ENCODE data around the gene CTNNA3.

The CTNNA3 gene

DNA sequence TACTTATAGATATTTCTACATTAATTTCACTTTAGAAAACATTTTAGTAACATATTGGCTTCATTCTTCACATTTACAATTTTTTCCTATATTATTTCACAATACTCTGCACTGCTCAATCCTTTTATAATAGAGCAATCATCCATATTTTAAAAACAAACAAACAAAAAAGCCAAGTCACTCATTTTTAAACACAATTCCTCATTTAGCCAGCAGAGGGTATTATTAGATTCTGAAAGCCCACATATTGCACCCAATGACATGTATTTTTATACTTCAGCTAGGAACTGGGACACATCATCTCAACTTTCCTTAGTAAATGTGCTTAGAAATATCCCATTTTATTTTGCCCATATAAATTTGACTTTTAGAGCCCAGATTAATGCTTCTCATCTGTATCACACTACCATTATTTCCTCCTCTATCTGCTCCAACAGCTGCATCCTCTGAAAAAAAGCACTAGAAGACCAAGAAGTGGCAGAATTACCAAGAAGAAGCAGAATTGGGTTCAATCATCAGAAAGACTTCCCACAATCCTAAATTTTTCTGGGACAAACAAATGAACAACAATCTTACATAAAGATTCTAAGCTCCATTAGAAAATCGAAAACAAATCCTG is 29.5 kb downstream of the CTNNA3 start:
- no peak overlapping the region for H3K4me3 ChIP-seq
- H4K20me1 ChIP-seq: no peaks in the 10 kb centered on the region
- no peaks in the 10 kb centered on the region for H3K9me3 ChIP-seq
- no peaks in the 10 kb centered on the region for H3K4me1 ChIP-seq
- no peak for TF ChIP-seq Cebpa-rat (IDR thresholded peaks at IDR 0.05)
- H3K27ac ChIP-seq: no peak overlapping the region
- no peak overlapping the region for H3K4me2 ChIP-seq
- no peaks in the 10 kb centered on the region for H3K36me3 ChIP-seq
- H3K9ac ChIP-seq: no peak overlapping the region
- no peaks in the 10 kb centered on the region for H3K27me3 ChIP-seq

DNA sequence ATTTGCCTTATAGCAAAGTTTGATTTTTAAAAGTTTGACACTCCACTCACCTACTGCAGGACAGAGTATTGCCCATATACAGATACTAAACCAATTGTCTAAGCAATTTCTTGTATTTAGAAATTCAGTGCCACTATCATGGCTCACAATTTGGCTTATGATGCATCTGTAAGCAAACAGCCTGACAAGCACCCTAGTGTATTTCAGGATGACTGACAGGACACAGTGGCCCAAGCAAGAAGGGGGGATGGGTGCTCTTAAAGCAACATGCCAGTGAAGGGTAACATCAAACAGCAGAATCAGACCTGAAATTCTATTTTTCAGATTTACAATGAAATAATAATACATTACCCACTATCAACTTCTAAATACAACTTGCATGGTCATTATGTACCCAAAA is 30.5 kb downstream of the CTNNA3 start:
- Histone ChIP-seq H3K9me3 (no peaks in the 10 kb centered on the region), H3K27ac (no peak overlapping the region), H3K4me3 (no peak overlapping the region), H4K20me1 (no peaks in the 10 kb centered on the region), H3K36me3 (no peaks in the 10 kb centered on the region), H3K4me2 (no peak overlapping the region), H3K4me1 (no peaks in the 10 kb centered on the region), H3K27me3 (no peaks in the 10 kb centered on the region), H3K9ac (no peak overlapping the region)
- TF ChIP-seq Cebpa-rat (IDR thresholded peaks at IDR 0.05): no peak

GRCh38 chr10:67664942-67665341 is 31.1 kb downstream of the CTNNA3 start:
- no peak overlapping the region for H3K4me3 ChIP-seq
- H4K20me1 ChIP-seq: no peaks in the 10 kb centered on the region
- H3K4me1 ChIP-seq: no peaks in the 10 kb centered on the region
- no peak overlapping the region for H3K9ac ChIP-seq
- no peak overlapping the region for H3K4me2 ChIP-seq
- no peaks in the 10 kb centered on the region for H3K27me3 ChIP-seq
- no peaks in the 10 kb centered on the region for H3K9me3 ChIP-seq
- H3K36me3 ChIP-seq: no peaks in the 10 kb centered on the region
- no peak for TF ChIP-seq Cebpa-rat (IDR thresholded peaks at IDR 0.05)
- H3K27ac ChIP-seq: no peak overlapping the region

- Histone ChIP-seq H3K9ac (no peak overlapping the region), H3K4me3 (no peak overlapping the region), H3K27me3 (no peaks in the 10 kb centered on the region), H4K20me1 (no peaks in the 10 kb centered on the region), H3K4me1 (no peaks in the 10 kb centered on the region), H3K27ac (no peak overlapping the region), H3K36me3 (no peaks in the 10 kb centered on the region), H3K9me3 (no peaks in the 10 kb centered on the region), H3K4me2 (no peak overlapping the region)
- no peak for TF ChIP-seq Cebpa-rat (IDR thresholded peaks at IDR 0.05)
Measured at GRCh38 chr10:67663449-67664087, 32.4 kb downstream of the CTNNA3 start.

GRCh38 chr10:67662415-67662814 is 33.6 kb downstream of the CTNNA3 start:
- TF ChIP-seq Cebpa-rat (IDR thresholded peaks at IDR 0.05): no peak
- H3K36me3 ChIP-seq: no peaks in the 10 kb centered on the region

DNA sequence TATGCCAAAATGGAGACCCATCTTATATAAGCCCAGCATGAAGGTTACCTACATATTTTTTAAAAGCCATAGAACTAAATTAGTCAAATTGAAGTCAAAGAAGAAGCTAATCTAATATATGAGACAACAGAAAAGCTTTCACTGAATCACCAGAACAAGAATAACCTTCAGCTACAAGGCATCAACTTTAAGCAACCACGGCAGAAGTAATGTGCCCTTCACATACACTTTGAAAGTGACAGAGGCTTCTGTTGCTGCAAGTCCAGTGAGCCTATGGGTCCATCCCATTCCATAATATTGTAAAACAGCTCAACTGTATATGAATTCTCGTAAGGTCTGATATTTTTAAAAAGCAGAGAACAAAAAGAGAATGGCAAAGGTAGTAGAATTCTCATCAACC is 36.5 kb downstream of the CTNNA3 start:
- no peak for TF ChIP-seq Cebpa-rat (IDR thresholded peaks at IDR 0.05)

More at GRCh38 chr10:67662415-67662814, 33.6 kb downstream of the CTNNA3 start:
- Histone ChIP-seq H4K20me1 (no peaks in the 10 kb centered on the region), H3K9me3 (no peaks in the 10 kb centered on the region), H3K4me3 (no peak overlapping the region), H3K4me1 (no peaks in the 10 kb centered on the region), H3K4me2 (no peak overlapping the region), H3K27ac (no peak overlapping the region), H3K27me3 (no peaks in the 10 kb centered on the region), H3K9ac (no peak overlapping the region)

DNA sequence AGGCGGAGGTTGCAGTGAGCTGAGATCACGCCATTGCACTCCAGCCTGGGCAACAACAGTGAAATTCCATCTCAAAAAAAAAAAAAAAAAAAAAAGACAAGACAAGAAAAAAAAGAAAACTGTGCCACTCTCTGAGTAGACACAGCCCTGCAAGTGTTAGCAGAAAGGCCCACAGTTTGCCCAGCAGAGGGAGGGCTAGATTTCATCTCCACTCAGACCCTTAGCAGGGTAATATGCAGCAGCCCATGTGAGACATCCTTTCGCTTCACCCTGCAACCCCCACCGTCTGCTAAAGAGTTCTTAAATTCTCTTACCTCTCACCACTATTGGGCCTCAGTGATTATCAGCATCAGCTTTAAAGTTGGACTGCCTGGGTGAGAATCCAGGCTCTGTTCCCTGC is 38.2 kb downstream of the CTNNA3 start:
- H3K9ac ChIP-seq: no peak overlapping the region
- H3K4me3 ChIP-seq: no peak overlapping the region
- H3K27me3 ChIP-seq: no peaks in the 10 kb centered on the region
- no peaks in the 10 kb centered on the region for H3K9me3 ChIP-seq
- H4K20me1 ChIP-seq: no peaks in the 10 kb centered on the region
- no peak for TF ChIP-seq Cebpa-rat (IDR thresholded peaks at IDR 0.05)
- H3K36me3 ChIP-seq: no peaks in the 10 kb centered on the region
- H3K4me2 ChIP-seq: no peak overlapping the region
- no peaks in the 10 kb centered on the region for H3K4me1 ChIP-seq
- no peak overlapping the region for H3K27ac ChIP-seq

More for the DNA sequence above, 36.5 kb downstream of the CTNNA3 start:
- Histone ChIP-seq H3K27me3 (no peaks in the 10 kb centered on the region), H3K27ac (no peak overlapping the region), H3K9ac (no peak overlapping the region), H3K4me2 (no peak overlapping the region), H4K20me1 (no peaks in the 10 kb centered on the region), H3K9me3 (no peaks in the 10 kb centered on the region), H3K4me1 (no peaks in the 10 kb centered on the region), H3K4me3 (no peak overlapping the region), H3K36me3 (no peaks in the 10 kb centered on the region)

DNA sequence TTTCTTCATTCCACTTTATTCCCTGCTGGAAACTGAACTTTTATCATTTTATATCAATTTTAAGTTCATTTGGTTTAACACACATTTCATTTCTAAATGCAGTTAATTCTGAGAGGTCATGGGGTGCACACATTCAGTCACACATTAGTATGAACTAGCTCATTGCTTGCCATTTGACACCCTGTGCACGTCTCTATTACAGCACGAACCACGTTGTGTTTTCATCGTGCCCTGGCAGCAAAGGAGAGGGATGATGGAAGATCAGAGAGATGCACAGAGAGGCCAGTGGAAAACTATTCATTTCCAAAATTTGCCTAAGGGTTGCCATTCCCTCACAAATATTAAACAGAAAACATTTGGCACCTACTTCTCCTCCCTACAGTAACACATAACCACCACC is 45.4 kb downstream of the CTNNA3 start:
- Histone ChIP-seq H3K36me3 (no peaks in the 10 kb centered on the region), H3K27ac (no peak overlapping the region), H3K27me3 (no peaks in the 10 kb centered on the region), H3K4me1 (no peaks in the 10 kb centered on the region), H3K9ac (no peak overlapping the region), H3K9me3 (no peaks in the 10 kb centered on the region), H3K4me2 (no peak overlapping the region), H4K20me1 (no peaks in the 10 kb centered on the region), H3K4me3 (no peak overlapping the region)
- TF ChIP-seq Cebpa-rat (IDR thresholded peaks at IDR 0.05): no peak

- Histone ChIP-seq H4K20me1 (no peaks in the 10 kb centered on the region), H3K36me3 (no peaks in the 10 kb centered on the region), H3K4me1 (no peaks in the 10 kb centered on the region), H3K4me2 (no peak overlapping the region), H3K27me3 (no peaks in the 10 kb centered on the region), H3K9me3 (no peaks in the 10 kb centered on the region), H3K4me3 (no peak overlapping the region), H3K9ac (no peak overlapping the region), H3K27ac (no peak overlapping the region)
- no peak for TF ChIP-seq Cebpa-rat (IDR thresholded peaks at IDR 0.05)
Measured at GRCh38 chr10:67648613-67649229, 47.3 kb downstream of the CTNNA3 start.

DNA sequence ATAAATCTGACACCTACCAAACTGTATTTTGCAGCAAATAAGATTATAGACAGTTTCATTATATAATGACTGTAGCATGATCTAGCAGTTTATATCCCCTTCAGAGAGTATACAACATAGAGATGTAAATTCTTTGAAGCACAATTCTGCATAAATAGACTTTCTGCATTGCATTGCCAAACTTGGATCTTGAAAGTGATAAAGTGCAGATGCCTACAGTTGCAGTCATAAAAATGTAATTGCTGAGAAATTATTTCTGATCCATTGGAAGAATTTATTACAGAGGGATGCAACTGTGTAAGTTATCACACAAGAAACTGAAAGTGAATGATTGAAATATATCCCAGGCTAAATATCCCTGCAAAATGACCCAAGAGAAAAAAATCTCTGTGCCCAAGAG is 65.1 kb downstream of the CTNNA3 start:
- TF ChIP-seq Cebpa-rat (IDR thresholded peaks at IDR 0.05): no peak
- Histone ChIP-seq H3K27me3 (no peaks in the 10 kb centered on the region), H3K36me3 (no peaks in the 10 kb centered on the region), H3K9me3 (no peaks in the 10 kb centered on the region), H4K20me1 (no peaks in the 10 kb centered on the region), H3K27ac (no peak overlapping the region), H3K9ac (no peak overlapping the region), H3K4me3 (no peak overlapping the region), H3K4me2 (no peak overlapping the region), H3K4me1 (no peaks in the 10 kb centered on the region)

Data from BLaER1 (cell line).